ENCODE results near the gene CRYBA4. TPM values are rescaled to one million over a fixed set of nuclear protein-coding genes. Genes with fewer than 3 reads are reported as not detected.

Gene CRYBA4
- total RNA-seq, 1 experiment from 2014 or later: 0.52 TPM

DNA sequence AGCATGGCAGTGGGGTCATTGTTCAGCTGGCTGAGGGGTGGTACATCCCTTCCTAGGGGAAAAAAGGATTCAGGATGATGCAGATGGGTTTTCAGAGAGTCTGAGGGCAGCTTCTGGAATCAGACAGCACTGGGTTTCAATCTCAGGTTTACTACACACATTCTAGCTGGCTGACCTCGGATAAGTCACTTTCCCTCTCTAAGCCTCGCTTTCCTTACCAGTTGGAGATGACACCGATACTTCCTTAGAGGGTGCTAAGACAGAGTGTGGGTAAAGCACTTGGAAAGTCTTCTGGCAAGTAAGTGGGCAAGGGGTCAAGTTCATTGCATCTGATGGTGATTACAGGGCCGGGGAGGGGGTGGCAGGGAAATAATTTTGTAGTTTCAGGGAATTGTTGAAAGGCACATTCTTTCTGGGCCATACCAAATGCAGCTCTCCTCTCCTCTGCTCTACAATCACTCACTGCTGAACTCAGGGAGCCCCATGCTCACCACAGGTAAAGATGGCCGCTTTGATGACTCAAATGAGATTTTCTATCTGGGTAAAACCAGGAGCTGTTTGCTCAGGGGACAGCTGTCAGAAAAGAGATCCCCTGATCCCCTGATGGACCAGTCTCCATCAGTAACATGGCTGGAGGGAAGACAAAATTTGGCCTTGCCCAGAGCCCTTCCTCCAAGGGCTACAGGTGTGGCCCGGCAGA, 29.1 kb downstream of the CRYBA4 start:
- H3K36me3 Mint-ChIP-seq (ENCODE audit: insufficient read depth in 1 of 3, low read depth in 3 of 3): no peaks in the 10 kb centered on the region
- Histone ChIP-seq H3K14ac (ENCODE audit: insufficient read depth, low read length) (no peak overlapping the region), H3K4me2 (ENCODE audit: insufficient read depth, insufficient read length, low read length) (no peak overlapping the region), H2BK120ac (ENCODE audit: low read depth, low read length, poor library complexity, severe bottlenecking) (no peak overlapping the region), H3K79me1 (ENCODE audit: insufficient read depth, low read depth, low read length, poor library complexity, severe bottlenecking) (no peaks in the 10 kb centered on the region), H3K56ac (ENCODE audit: insufficient read length, low read depth, low read length) (no peak overlapping the region), H4K91ac (ENCODE audit: insufficient read length, low read depth, low read length) (no peak overlapping the region), H2BK15ac (ENCODE audit: low read depth, low read length) (no peak overlapping the region), H2AFZ (ENCODE audit: low read length) (no peak overlapping the region), H2BK12ac (ENCODE audit: insufficient read length, low read depth, low read length) (no peak overlapping the region), H4K5ac (ENCODE audit: insufficient read length, low read depth, low read length) (no peak overlapping the region), H3K27me3 (ENCODE audit: insufficient read depth, low read length) (no peaks in the 10 kb centered on the region), H3K9me3 (ENCODE audit: control insufficient read depth, low read depth, low read length) (no peaks in the 10 kb centered on the region), H3K4me1 (ENCODE audit: insufficient read depth, low read length) (peaks cover 23% of the 10 kb centered on the region; the same call in 1 of the 2 replicates), H3K18ac (ENCODE audit: insufficient read length, low read depth, low read length) (no peak overlapping the region), H3K27ac (ENCODE audit: insufficient read length, low read depth, low read length) (no peak overlapping the region), H3K23me2 (ENCODE audit: insufficient read length, low read depth, low read length, poor library complexity, severe bottlenecking) (no peaks in the 10 kb centered on the region), H2BK20ac (ENCODE audit: low read depth, low read length, poor library complexity, severe bottlenecking) (no peak overlapping the region), H3K23ac (ENCODE audit: insufficient read length, low read depth, low read length) (no peak overlapping the region), H3T11ph (ENCODE audit: low read length) (no peak overlapping the region), H4K20me1 (ENCODE audit: control insufficient read depth, insufficient read depth, insufficient read length) (no peaks in the 10 kb centered on the region), H3K9ac (ENCODE audit: extremely low read depth, insufficient read length, low read length) (no peak overlapping the region), H2BK5ac (ENCODE audit: insufficient read length, low read length) (no peak overlapping the region), H4K8ac (replicated peaks; ENCODE audit: insufficient read length, low read depth, low read length) (no peak overlapping the region), H3K4ac (ENCODE audit: low read depth, low read length) (no peak overlapping the region), H3K79me2 (ENCODE audit: insufficient read depth, low read length) (no peaks in the 10 kb centered on the region), H2AK5ac (ENCODE audit: insufficient read length, low read length) (no peak overlapping the region)
- DNase-seq: no peak
- no CpG with 5 or more reads among the region's 6 CpGs for WGBS (ENCODE audit: extremely low coverage, insufficient read length, low lambda C conversion rate)
- peaks cover 60 to 67% of the 10 kb centered on the region in 2 experiments for H3K4me1 Mint-ChIP-seq
- peak overlapping the region in 2 of 3 experiments; percentile 3 to 6; a peak in 1 of 7 replicates for H3K27ac Mint-ChIP-seq
- TF ChIP-seq, protein P1, sequence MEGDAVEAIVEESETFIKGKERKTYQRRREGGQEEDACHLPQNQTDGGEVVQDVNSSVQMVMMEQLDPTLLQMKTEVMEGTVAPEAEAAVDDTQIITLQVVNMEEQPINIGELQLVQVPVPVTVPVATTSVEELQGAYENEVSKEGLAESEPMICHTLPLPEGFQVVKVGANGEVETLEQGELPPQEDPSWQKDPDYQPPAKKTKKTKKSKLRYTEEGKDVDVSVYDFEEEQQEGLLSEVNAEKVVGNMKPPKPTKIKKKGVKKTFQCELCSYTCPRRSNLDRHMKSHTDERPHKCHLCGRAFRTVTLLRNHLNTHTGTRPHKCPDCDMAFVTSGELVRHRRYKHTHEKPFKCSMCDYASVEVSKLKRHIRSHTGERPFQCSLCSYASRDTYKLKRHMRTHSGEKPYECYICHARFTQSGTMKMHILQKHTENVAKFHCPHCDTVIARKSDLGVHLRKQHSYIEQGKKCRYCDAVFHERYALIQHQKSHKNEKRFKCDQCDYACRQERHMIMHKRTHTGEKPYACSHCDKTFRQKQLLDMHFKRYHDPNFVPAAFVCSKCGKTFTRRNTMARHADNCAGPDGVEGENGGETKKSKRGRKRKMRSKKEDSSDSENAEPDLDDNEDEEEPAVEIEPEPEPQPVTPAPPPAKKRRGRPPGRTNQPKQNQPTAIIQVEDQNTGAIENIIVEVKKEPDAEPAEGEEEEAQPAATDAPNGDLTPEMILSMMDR (conservative IDR thresholded peaks at IDR 0.05): no peak
- no peak overlapping the region for H3K4me3 Mint-ChIP-seq
- H3K27me3 Mint-ChIP-seq (ENCODE audit: low read depth): peaks cover 13% of the 10 kb centered on the region
- H3K9me3 Mint-ChIP-seq: no peaks in the 10 kb centered on the region; a peak in 2 of 5 replicates
